ENCODE measurements around the gene SPAG9.

DNA sequence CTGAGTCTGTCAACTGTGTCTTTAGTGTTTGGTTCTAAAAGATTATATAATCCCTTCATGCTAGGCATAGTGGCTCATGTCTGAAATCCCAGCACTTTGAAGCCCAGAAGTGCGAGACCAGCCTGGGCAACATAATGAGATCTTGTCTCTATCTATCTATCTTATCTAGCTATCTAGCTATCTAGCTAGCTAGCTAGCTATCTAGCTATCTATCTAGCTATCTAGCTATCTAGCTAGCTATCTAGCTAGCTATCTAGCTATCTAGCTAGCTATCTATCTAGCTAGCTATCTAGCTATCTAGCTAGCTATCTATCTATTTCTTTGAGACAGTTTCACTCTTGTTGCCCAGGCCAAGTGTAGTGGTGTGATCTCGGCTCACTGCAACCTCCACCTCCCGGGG, 43.8 kb downstream of the SPAG9 start:
- TF ChIP-seq EP300 (IDR thresholded peaks at IDR 0.05; ENCODE audit: low read depth), result no peak
- TF ChIP-seq POLR2A (IDR thresholded peaks at IDR 0.05), result no peak
